ENCODE results near the gene C4BPA.

GRCh38 chr1:207101720-207102119 is 2.3 kb upstream of the C4BPA start:
- no peak for TF ChIP-seq POLR2A (IDR thresholded peaks at IDR 0.05; ENCODE audit: low read length)
- no peak for TF ChIP-seq GATA1 (IDR thresholded peaks at IDR 0.05; ENCODE audit: low read depth, low read length)
